ENCODE measurements around the gene CHD6.

DNA sequence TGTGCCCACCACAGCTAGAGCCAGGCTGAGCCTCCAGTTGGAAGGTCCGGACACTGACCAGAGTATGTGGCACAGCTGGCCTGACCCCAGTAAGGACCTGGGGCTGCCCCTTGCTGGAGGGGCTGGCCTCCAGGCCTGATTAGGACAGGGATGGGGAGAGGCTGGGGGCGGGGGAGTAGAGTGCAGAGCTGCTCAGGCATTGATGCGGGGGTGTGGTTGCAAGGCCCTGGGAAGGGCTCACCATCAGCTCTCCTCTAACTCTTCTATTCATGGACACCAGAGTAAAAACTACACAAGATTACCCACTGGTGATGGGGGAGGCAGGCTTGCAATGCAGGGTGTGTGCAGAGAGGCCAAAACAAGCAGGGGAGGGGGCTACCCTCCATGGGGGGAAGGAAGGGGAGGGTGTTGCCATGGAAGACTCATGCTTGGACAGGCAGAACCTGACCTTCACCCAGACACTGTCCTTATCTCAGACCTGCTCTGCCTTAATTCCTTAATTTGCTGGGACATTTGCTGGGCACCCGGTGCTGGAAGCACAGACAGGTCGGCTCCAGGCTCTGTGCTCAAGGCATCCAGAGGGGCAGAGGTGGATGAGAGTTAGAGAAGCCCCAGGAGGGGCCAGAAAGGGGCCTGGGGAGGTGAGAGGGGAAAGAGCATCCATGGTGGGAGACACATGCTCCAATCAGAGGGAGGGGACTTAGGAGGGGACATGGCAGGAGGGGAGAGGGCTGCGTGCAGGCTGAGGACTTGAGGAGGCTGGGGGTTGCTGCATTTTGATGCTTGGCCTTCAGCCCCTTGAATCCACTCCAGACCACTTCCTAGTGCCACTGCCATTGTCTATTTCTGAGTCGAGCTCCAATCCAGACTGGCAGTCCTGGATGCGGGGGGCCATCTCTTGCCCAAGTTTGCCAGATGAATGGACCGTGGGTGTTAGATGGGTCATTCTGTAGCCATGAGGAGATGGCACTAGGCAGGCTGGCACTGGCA is 244.0 kb downstream of the CHD6 start:
- TF ChIP-seq EP300 (IDR thresholded peaks at IDR 0.05): no peak
- TF ChIP-seq, protein P1, sequence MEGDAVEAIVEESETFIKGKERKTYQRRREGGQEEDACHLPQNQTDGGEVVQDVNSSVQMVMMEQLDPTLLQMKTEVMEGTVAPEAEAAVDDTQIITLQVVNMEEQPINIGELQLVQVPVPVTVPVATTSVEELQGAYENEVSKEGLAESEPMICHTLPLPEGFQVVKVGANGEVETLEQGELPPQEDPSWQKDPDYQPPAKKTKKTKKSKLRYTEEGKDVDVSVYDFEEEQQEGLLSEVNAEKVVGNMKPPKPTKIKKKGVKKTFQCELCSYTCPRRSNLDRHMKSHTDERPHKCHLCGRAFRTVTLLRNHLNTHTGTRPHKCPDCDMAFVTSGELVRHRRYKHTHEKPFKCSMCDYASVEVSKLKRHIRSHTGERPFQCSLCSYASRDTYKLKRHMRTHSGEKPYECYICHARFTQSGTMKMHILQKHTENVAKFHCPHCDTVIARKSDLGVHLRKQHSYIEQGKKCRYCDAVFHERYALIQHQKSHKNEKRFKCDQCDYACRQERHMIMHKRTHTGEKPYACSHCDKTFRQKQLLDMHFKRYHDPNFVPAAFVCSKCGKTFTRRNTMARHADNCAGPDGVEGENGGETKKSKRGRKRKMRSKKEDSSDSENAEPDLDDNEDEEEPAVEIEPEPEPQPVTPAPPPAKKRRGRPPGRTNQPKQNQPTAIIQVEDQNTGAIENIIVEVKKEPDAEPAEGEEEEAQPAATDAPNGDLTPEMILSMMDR (IDR thresholded peaks at IDR 0.05): no peak

Data from sigmoid colon (tissue), 4 donors.